Measurements from ENCODE around the gene CDADC1. TPM values are rescaled to one million over a fixed set of nuclear protein-coding genes. Genes with fewer than 3 reads are reported as not detected.

The CDADC1 gene
- total RNA-seq, 1 donor, result 3.8 TPM

DNA sequence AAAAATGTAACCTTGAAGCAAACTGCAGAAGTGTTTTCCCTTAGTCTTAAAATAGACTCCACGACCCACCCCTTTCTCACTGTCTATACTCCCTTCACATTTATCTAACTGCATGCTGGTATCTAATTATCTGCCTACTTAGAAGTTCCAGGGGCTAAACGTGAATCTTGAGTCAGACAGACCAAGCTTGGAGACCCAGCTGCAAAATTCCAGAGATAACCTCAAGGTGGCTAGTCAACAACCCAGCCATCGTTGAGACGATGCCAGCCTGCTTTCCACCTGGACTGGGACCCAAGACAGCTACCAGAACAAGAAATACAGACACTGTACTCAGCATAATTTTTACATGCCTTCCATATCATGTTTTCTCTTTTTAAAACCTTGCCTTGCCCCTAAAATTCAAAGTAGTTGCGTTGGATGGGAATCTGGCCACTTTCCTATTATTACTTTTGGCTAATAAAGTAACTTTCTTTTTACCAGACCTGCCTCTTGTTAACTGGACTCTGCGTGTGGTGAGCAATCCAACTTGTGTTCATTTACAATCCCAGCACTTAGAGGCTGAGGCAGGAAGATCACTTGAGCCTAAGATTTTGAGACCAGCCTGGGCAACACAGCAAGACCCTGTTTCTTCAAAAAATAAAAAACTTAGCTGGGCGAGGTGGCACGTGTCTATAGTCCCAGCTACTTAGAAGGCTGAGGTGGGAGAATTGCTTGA is 82.3 kb downstream of the CDADC1 start:
- TF ChIP-seq, protein P1, sequence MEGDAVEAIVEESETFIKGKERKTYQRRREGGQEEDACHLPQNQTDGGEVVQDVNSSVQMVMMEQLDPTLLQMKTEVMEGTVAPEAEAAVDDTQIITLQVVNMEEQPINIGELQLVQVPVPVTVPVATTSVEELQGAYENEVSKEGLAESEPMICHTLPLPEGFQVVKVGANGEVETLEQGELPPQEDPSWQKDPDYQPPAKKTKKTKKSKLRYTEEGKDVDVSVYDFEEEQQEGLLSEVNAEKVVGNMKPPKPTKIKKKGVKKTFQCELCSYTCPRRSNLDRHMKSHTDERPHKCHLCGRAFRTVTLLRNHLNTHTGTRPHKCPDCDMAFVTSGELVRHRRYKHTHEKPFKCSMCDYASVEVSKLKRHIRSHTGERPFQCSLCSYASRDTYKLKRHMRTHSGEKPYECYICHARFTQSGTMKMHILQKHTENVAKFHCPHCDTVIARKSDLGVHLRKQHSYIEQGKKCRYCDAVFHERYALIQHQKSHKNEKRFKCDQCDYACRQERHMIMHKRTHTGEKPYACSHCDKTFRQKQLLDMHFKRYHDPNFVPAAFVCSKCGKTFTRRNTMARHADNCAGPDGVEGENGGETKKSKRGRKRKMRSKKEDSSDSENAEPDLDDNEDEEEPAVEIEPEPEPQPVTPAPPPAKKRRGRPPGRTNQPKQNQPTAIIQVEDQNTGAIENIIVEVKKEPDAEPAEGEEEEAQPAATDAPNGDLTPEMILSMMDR (IDR thresholded peaks at IDR 0.05; ENCODE audit: insufficient read depth, low read length), result no peak
- no peak overlapping the region for H3K4me3 ChIP-seq (ENCODE audit: low read depth, low read length)
- no peak for DNase-seq (ENCODE audit: low read depth)

DNA sequence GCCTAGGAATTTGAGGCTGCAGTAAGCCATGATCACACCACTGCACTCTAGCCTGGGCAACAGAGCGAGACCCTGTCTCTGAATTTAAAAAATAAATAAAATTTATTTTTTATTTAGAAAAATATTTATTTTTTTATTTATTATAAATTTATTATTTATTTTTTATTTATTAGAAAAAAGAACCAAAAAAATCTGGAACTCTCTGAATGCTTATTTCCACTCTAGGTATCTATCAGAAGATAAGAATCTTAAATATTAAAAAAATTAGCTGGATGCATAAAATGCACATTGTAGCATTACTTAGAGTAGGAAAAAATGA is 82.8 kb downstream of the CDADC1 start:
- no peak overlapping the region for H3K4me3 ChIP-seq (ENCODE audit: low read depth, low read length)
- TF ChIP-seq, protein P1 (IDR thresholded peaks at IDR 0.05; ENCODE audit: insufficient read depth, low read length), result no peak
- no peak for DNase-seq (ENCODE audit: low read depth)

DNA sequence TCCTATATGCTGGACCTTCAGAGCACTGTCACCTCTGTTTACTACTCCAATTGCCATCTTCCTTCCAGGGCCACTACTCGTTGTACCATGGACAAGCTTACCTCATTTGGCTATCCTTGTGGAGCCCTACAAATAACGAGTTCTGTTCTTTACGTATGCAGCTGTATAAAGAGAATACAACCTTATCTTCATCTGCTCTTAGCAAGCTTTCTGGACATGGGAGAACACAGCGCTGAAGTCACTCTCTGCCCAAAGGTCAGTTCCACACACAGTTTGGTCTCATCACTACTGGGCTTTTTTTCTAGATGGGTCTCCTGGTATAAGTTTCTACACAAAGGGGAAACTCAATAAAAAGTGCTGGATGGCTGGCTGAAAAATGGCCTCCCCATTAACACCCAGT is 88.9 kb downstream of the CDADC1 start:
- no peak overlapping the region for H3K4me3 ChIP-seq (ENCODE audit: low read depth, low read length)
- no peak for DNase-seq (ENCODE audit: low read depth)
- TF ChIP-seq, protein P1 (IDR thresholded peaks at IDR 0.05; ENCODE audit: insufficient read depth, low read length), result no peak

DNA sequence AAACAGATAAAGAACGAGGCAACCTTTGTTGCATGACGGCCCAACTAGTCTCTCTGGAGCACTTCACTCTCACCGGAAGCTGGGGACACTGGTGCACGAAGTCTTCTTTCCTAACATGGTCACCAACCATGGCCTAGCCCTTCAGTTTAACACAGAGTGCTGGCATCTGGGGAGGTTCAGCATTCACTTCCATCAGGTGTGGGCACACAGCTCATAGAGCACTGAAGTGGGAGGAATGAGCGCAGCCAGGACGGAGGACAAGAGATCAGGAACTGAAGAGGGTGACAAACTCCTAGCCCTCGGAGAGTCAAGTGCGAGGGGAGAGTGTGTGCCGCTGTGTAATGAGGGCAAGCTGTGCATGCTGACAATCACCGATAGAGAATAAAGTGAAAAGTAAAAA is 92.4 kb downstream of the CDADC1 start:
- no peak overlapping the region for H3K4me3 ChIP-seq (ENCODE audit: low read depth, low read length)
- DNase-seq (ENCODE audit: low read depth), result no peak
- TF ChIP-seq, protein P1 (IDR thresholded peaks at IDR 0.05; ENCODE audit: insufficient read depth, low read length), result no peak

DNA sequence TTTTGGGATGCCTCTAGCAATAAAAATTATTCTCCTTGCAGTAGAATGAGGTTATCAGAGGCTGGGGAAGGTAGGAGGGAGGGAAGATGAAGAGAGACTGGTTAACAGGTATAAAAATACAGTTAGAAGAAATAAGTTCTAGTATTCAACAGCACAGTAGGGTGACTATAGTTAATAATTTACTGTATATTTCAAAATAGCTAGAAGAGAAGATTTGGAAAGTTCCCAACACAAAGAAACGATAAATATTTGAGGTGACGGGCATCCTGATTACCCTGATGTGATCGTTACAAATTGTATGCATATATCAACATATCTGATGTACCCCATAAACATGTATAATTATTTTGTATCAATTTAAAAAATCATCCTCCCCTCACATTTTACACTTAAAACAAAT is 93.8 kb downstream of the CDADC1 start:
- TF ChIP-seq, protein P1 (IDR thresholded peaks at IDR 0.05; ENCODE audit: insufficient read depth, low read length), result no peak
- no peak overlapping the region for H3K4me3 ChIP-seq (ENCODE audit: low read depth, low read length)
- DNase-seq (ENCODE audit: low read depth), result no peak

DNA sequence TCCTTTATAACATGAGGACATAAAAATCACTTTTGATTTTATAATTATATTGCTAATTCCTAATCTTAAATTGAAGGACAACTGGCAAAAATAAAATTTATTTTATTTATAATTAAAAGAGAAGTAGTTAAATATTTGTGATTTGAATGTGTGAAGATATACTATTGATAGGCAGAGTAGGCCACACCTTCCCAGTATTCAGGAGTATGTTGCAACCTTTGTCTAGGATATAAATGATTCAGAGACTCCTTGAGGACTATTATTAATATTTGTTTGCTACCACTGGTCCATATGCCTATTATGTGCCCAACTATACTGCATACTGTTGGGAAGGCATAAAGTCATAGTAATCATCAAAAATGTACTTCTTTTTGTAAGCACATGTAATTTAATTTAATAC is 94.2 kb downstream of the CDADC1 start:
- TF ChIP-seq, protein P1 (IDR thresholded peaks at IDR 0.05; ENCODE audit: insufficient read depth, low read length), result no peak
- DNase-seq (ENCODE audit: low read depth), result no peak
- H3K4me3 ChIP-seq (ENCODE audit: low read depth, low read length), result no peak overlapping the region

DNA sequence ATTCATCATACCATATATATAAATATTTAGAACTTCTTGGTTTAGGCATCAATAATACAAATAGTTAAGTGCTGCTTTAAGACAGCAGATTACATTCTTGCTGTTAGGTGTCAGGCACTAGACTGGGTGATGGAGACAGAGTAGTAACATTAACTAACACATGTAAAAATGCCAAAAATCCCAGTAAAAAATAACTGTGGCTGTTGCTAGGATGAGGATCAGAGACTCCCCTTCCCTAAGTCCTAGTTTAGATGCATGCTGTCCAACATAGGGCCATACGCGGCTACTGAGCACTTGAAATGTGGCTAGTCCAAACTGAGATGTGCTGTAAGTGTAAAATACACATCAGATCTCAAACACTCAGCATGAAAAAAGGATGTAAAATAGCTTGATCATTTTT is 94.7 kb downstream of the CDADC1 start:
- no peak overlapping the region for H3K4me3 ChIP-seq (ENCODE audit: low read depth, low read length)
- TF ChIP-seq, protein P1 (IDR thresholded peaks at IDR 0.05; ENCODE audit: insufficient read depth, low read length), result no peak
- DNase-seq (ENCODE audit: low read depth), result no peak

Data from fibroblast of the aortic adventitia (primary cell).